Gastroesophageal sphincter (tissue), 3 donors: ENCODE data around the gene LNX1.

Experiments
- EP300 ChIP-seq: sonication (generic); formaldehyde crosslinking; IDR thresholded peaks from one replicate; pipeline ENCODE4 v1.6.1; 2017; ENCODE audit warnings: antibody characterized with exemption, mild to moderate bottlenecking
- POLR2A ChIP-seq, 2 donors: fragments of 450-650 bp; IDR thresholded peaks; one replicate each; pipeline ENCODE4 v1.6.1; 2017; ENCODE audit warnings: antibody characterized with exemption in 2 of 2, mild to moderate bottlenecking in 2 of 2, moderate library complexity in 1 of 2
- POLR2AphosphoS5 ChIP-seq: sonication (generic); formaldehyde crosslinking; IDR thresholded peaks from one replicate; pipeline ENCODE4 v1.6.1; 2017; ENCODE audit warnings: antibody characterized with exemption
- TF ChIP-seq, protein P1 (sequence below), 4 experiments: fragments of 200-600 bp in 2 of 4; fragments of 450-650 bp in 2 of 4; sonication (generic) in 1 of 4; IDR thresholded peaks; one replicate each; pipeline ENCODE4 v1.5.1; 2017 to 2019; ENCODE audit warnings: antibody characterized with exemption in 4 of 4, mild to moderate bottlenecking in 2 of 4, moderate library complexity in 2 of 4

DNA sequence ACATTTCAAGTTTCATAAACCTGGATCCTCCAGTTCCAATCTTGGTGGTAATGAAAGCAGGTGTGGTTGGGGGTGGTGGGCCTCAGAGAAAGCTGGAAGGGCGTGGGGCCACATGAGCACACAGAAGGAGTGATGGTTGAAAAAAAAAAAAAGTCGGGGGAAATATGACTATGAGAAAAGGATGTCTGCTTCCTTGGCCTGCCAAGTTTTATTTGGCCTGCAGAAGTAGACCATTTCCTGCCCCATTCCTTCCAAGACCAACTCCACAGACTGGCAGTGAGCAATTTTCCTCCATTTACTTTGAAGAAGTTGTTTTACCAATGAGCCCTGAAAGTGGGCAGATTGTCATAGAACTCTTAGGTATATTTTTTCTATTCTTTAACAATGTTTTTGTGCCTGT, 43.3 kb downstream of the LNX1 start:
- TF ChIP-seq, protein P1, sequence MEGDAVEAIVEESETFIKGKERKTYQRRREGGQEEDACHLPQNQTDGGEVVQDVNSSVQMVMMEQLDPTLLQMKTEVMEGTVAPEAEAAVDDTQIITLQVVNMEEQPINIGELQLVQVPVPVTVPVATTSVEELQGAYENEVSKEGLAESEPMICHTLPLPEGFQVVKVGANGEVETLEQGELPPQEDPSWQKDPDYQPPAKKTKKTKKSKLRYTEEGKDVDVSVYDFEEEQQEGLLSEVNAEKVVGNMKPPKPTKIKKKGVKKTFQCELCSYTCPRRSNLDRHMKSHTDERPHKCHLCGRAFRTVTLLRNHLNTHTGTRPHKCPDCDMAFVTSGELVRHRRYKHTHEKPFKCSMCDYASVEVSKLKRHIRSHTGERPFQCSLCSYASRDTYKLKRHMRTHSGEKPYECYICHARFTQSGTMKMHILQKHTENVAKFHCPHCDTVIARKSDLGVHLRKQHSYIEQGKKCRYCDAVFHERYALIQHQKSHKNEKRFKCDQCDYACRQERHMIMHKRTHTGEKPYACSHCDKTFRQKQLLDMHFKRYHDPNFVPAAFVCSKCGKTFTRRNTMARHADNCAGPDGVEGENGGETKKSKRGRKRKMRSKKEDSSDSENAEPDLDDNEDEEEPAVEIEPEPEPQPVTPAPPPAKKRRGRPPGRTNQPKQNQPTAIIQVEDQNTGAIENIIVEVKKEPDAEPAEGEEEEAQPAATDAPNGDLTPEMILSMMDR (IDR thresholded peaks at IDR 0.05) = no peak
- TF ChIP-seq POLR2AphosphoS5 = no peak
- TF ChIP-seq POLR2A (IDR thresholded peaks at IDR 0.05) = no peak
- TF ChIP-seq EP300 = no peak
